Measurements from ENCODE around the gene ADGRG3. TPM values are rescaled to one million over a fixed set of nuclear protein-coding genes. Genes with fewer than 3 reads are reported as not detected.

Gene ADGRG3
- total and polyA plus RNA-seq, 2 donors (not counting 1 experiment from before 2014, with no cell fraction given), result not detected

GRCh38 chr16:57690782-57691471 is 22.8 kb downstream of the ADGRG3 start:
- Mint-ChIP-seq H3K4me1 (peaks cover 30% of the 10 kb centered on the region), H3K27ac (no peak overlapping the region), H3K27me3 (no peaks in the 10 kb centered on the region), H3K4me3 (no peak overlapping the region), H3K9me3 (ENCODE audit: insufficient read depth) (no peaks in the 10 kb centered on the region)
- Histone ChIP-seq H3K27ac (ENCODE audit: low read length in 2 of 2) (peak overlapping the region in 1 of 2 donors; percentile 35), H3K79me2 (ENCODE audit: control insufficient read depth, insufficient read depth, low read length) (no peaks in the 10 kb centered on the region), H3K36me3 (replicated peaks in 1 of 2; ENCODE audit: control extremely low read depth in 1 of 2, control insufficient read depth in 1 of 2, extremely low read depth in 1 of 2, insufficient read depth in 2 of 2, low read length in 1 of 2) (no peaks in the 10 kb centered on the region), H3K9ac (ENCODE audit: low read length) (no peak overlapping the region), H3K4me1 (ENCODE audit: control insufficient read depth in 2 of 2, insufficient read depth in 2 of 2, low read length in 2 of 2) (peaks cover 38 to 46% of the 10 kb centered on the region in 2 donors), H3K4me2 (replicated peaks; ENCODE audit: low read depth, low read length, poor library complexity, severe bottlenecking) (peak overlapping the region; percentile 36), H3K27me3 (replicated peaks in 1 of 4; ENCODE audit: control extremely low read depth in 1 of 4, control insufficient read depth in 3 of 4, insufficient read depth in 4 of 4, low read length in 3 of 4) (no peaks in the 10 kb centered on the region), H3K9me3 (ENCODE audit: control extremely low read depth in 1 of 3, control insufficient read depth in 2 of 3, insufficient read depth in 1 of 3, low read length in 2 of 3) (no peaks in the 10 kb centered on the region), H2AFZ (ENCODE audit: insufficient read depth, low read depth, low read length, poor library complexity, severe bottlenecking) (peak overlapping the region; percentile 14), H3K4me3 (ENCODE audit: control extremely low read depth in 1 of 5, extremely low read depth in 1 of 5, insufficient read depth in 1 of 5, low read depth in 2 of 5, low read length in 4 of 5) (no peak overlapping the region), H4K20me1 (ENCODE audit: control insufficient read depth, insufficient read depth, low read length, poor library complexity, severe bottlenecking) (no peaks in the 10 kb centered on the region)
- intact Hi-C loops (cut with micrococcal nuclease), result no loop called here
- ChIA-PET CTCF (interaction anchor here (0.9 to 1.0 kb wide), 2 partner anchors 42 to 44 kb away, joined by 3 to 4 read pairs; partner anchors contain the start of gene KATNB1), POLR2A (no interaction called here)
- TF ChIP-seq CTCF (IDR thresholded peaks at IDR 0.05) (no peak), EZH2 (IDR thresholded peaks at IDR 0.05; ENCODE audit: borderline replicate concordance, insufficient read depth, low read depth, low read length, poor library complexity, severe bottlenecking) (no peak)
- DNase-seq (no peak), ATAC-seq (ENCODE audit: low read depth) (no peak)
- 68% methylated on average over 4 of the region's 4 CpGs for WGBS (ENCODE audit: insufficient coverage)

GRCh38 chr16:57692636-57693035 is 24.5 kb downstream of the ADGRG3 start:
- H3K27ac Mint-ChIP-seq, result no peak overlapping the region
- no peak for TF ChIP-seq CTCF (IDR thresholded peaks at IDR 0.05)
- TF ChIP-seq EZH2 (IDR thresholded peaks at IDR 0.05; ENCODE audit: borderline replicate concordance, insufficient read depth, low read depth, low read length, poor library complexity, severe bottlenecking), result no peak
- H3K4me3 Mint-ChIP-seq, result no peak overlapping the region
- Histone ChIP-seq H4K20me1 (ENCODE audit: control insufficient read depth, insufficient read depth, low read length, poor library complexity, severe bottlenecking) (no peaks in the 10 kb centered on the region), H3K9me3 (ENCODE audit: control extremely low read depth in 1 of 3, control insufficient read depth in 2 of 3, insufficient read depth in 1 of 3, low read length in 2 of 3) (no peaks in the 10 kb centered on the region), H3K4me3 (ENCODE audit: control extremely low read depth in 1 of 5, extremely low read depth in 1 of 5, insufficient read depth in 1 of 5, low read depth in 2 of 5, low read length in 4 of 5) (no peak overlapping the region), H3K4me2 (replicated peaks; ENCODE audit: low read depth, low read length, poor library complexity, severe bottlenecking) (no peak overlapping the region), H3K36me3 (replicated peaks in 1 of 2; ENCODE audit: control extremely low read depth in 1 of 2, control insufficient read depth in 1 of 2, extremely low read depth in 1 of 2, insufficient read depth in 2 of 2, low read length in 1 of 2) (no peaks in the 10 kb centered on the region), H3K27me3 (replicated peaks in 1 of 4; ENCODE audit: control extremely low read depth in 1 of 4, control insufficient read depth in 3 of 4, insufficient read depth in 4 of 4, low read length in 3 of 4) (no peaks in the 10 kb centered on the region), H3K79me2 (ENCODE audit: control insufficient read depth, insufficient read depth, low read length) (no peaks in the 10 kb centered on the region), H2AFZ (ENCODE audit: insufficient read depth, low read depth, low read length, poor library complexity, severe bottlenecking) (no peak overlapping the region), H3K4me1 (ENCODE audit: control insufficient read depth in 2 of 2, insufficient read depth in 2 of 2, low read length in 2 of 2) (peaks cover 38 to 46% of the 10 kb centered on the region in 2 donors), H3K9ac (ENCODE audit: low read length) (no peak overlapping the region), H3K27ac (ENCODE audit: low read length in 2 of 2) (no peak overlapping the region)
- POLR2A ChIA-PET, result no interaction called here
- ATAC-seq (ENCODE audit: low read depth) (no peak), DNase-seq (no peak)
- CTCF ChIA-PET, result no interaction called here
- intact Hi-C loops (cut with micrococcal nuclease), result no loop called here
- H3K9me3 Mint-ChIP-seq (ENCODE audit: insufficient read depth), result no peaks in the 10 kb centered on the region
- H3K4me1 Mint-ChIP-seq, result peaks cover 30% of the 10 kb centered on the region
- no peaks in the 10 kb centered on the region for H3K27me3 Mint-ChIP-seq
- WGBS (ENCODE audit: insufficient coverage), result 100% methylated on average over 1 of the region's 2 CpGs
